Vagina (tissue), 2 donors: ENCODE results near the gene TMEM233.

Experiments
- CTCF ChIP-seq, 3 experiments: fragments of 450-650 bp in 2 of 3; fragments of 200-600 bp in 1 of 3; sonication (generic) in 1 of 3; IDR thresholded peaks; one replicate each; pipeline ENCODE4 v1.5.1; 2017 to 2019; ENCODE audit warnings: antibody characterized with exemption in 3 of 3, mild to moderate bottlenecking in 2 of 3, moderate library complexity in 2 of 3
- POLR2A ChIP-seq, 2 donors: fragments of 450-650 bp; IDR thresholded peaks; one replicate each; pipeline ENCODE4 v1.6.1; 2017; ENCODE audit warnings: antibody characterized with exemption in 2 of 2, mild to moderate bottlenecking in 2 of 2, moderate library complexity in 2 of 2
- POLR2AphosphoS5 ChIP-seq, 2 donors: sonication (generic); formaldehyde crosslinking; IDR thresholded peaks; one replicate each; pipeline ENCODE4 v1.9.0; 2017; ENCODE audit warnings: antibody characterized with exemption in 2 of 2, mild to moderate bottlenecking in 2 of 2, low read depth in 1 of 2; ENCODE audit not compliant: insufficient read depth in 1 of 2

GRCh38 chr12:119594772-119595445 lies 1.3 kb downstream of the TMEM233 start:
- TF ChIP-seq CTCF (IDR thresholded peaks at IDR 0.05) (no peak), POLR2A (IDR thresholded peaks at IDR 0.05) (no peak), POLR2AphosphoS5 (IDR thresholded peaks at IDR 0.05; ENCODE audit: insufficient read depth in 1 of 2, low read depth in 1 of 2) (no peak)
